ENCODE results near the gene LGALS4. TPM values are rescaled to one million over a fixed set of nuclear protein-coding genes. Genes with fewer than 3 reads are reported as not detected.

Gene LGALS4
- 0.57 TPM in 1 of 2 replicates, not detected in the other for total RNA-seq (2014; rRNA removed; shearing (Covaris generic))

GRCh38 chr19:38812841-38813320, at the start of gene LGALS4:
Gene LGALS4, minus strand, starts transcription at chr19:38812945. Its CDS starts 59 bp downstream, at chr19:38812886.

DNA sequence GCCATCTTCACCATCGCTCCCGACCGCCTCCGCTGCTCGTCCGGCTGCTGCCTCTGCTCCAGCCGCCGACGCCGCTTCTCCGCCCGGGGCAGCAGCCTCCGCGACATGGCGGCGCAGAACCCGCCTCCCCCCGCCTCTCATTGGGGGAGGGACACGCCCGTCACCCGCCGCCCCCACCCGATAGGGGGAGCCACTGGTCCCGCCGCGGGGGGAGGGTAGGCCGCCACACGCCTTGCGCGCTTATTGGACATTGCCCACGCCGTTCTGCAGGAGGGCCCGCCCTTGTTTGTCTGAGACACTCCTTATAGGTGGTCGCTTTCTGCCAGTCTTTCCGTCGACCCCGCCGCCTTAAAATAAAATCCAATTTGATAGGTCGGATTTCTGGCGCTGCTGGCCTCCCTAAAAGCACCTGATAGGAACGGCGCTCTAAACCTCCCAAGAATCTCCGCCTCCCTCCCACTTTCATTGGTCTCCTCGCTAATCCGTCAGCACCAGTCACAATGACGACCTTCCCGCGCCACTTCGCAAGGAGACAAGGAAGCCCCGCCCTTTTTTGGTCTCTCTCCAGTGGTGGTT, 37.2 kb upstream of the LGALS4 start, which contains the start of gene HNRNPL:
HNRNPL (minus strand) TSS at position 127 of the 576 bp plus-strand sequence; CDS start at position 107, 20 bp downstream.

GRCh38 chr19:38788478-38789243, 24.1 kb downstream of the LGALS4 start, which contains the start of gene LGALS7B:
Gene LGALS7B, plus strand, starts transcription at chr19:38789200. Its CDS starts 27 bp downstream, at chr19:38789227.

GRCh38 chr19:38773469-38774177, 39.1 kb downstream of the LGALS4 start, which contains the start of gene LGALS7:
Gene LGALS7, minus strand, starts transcription at chr19:38773517. Its CDS starts 25 bp downstream, at chr19:38773492.

Small RNA genes within 50 kb of the gene (small RNA-seq; reads per million reads assigned to genes)
- not detected for gene RNU6-140P

Other genes starting within 250 kb of the LGALS4 start
- 0.34 and 1.3 TPM in 2 replicates for gene MAP4K1, start 195.0 kb downstream of the LGALS4 start, total RNA-seq (2014; rRNA removed; shearing (Covaris generic))
- 452 and 462 TPM in 2 replicates for gene EIF3K, start 193.8 kb downstream of the LGALS4 start, total RNA-seq (2014; rRNA removed; shearing (Covaris generic))
- gene ACTN4, start 165.3 kb downstream of the LGALS4 start, total RNA-seq (2014; rRNA removed; shearing (Covaris generic)) = 607 and 674 TPM in 2 replicates
- gene CAPN12, start 68.5 kb downstream of the LGALS4 start, total RNA-seq (2014; rRNA removed; shearing (Covaris generic)) = 0.91 TPM in 1 of 2 replicates, not detected in the other
- gene LGALS7, start 39.4 kb downstream of the LGALS4 start, total RNA-seq (2014; rRNA removed; shearing (Covaris generic)) = not detected in 2 replicates
- gene LGALS7B, start 23.7 kb downstream of the LGALS4 start, total RNA-seq (2014; rRNA removed; shearing (Covaris generic)) = 2.8 TPM in 1 of 2 replicates, not detected in the other
- gene ECH1, start 18.8 kb upstream of the LGALS4 start, total RNA-seq (2014; rRNA removed; shearing (Covaris generic)) = 121 and 136 TPM in 2 replicates
- gene HNRNPL, start 37.0 kb upstream of the LGALS4 start, total RNA-seq (2014; rRNA removed; shearing (Covaris generic)) = 304 and 320 TPM in 2 replicates
- gene RINL, start 65.3 kb upstream of the LGALS4 start, total RNA-seq (2014; rRNA removed; shearing (Covaris generic)) = 7.7 and 10.1 TPM in 2 replicates
- gene SIRT2, start 86.7 kb upstream of the LGALS4 start, total RNA-seq (2014; rRNA removed; shearing (Covaris generic)) = 24.5 and 28.9 TPM in 2 replicates
- gene NFKBIB, start 87.0 kb upstream of the LGALS4 start, total RNA-seq (2014; rRNA removed; shearing (Covaris generic)) = 31.7 and 36.6 TPM in 2 replicates
- 3.0 and 3.5 TPM in 2 replicates for gene CCER2, start 99.2 kb upstream of the LGALS4 start, total RNA-seq (2014; rRNA removed; shearing (Covaris generic))
- 44.7 and 46.8 TPM in 2 replicates for gene SARS2, start 117.8 kb upstream of the LGALS4 start, total RNA-seq (2014; rRNA removed; shearing (Covaris generic))
- gene MRPS12, start 118.0 kb upstream of the LGALS4 start, total RNA-seq (2014; rRNA removed; shearing (Covaris generic)) = 86.4 and 103 TPM in 2 replicates
- 23.3 and 31.7 TPM in 2 replicates for gene FBXO17, start 162.8 kb upstream of the LGALS4 start, total RNA-seq (2014; rRNA removed; shearing (Covaris generic))
- gene FBXO27, start 219.6 kb upstream of the LGALS4 start, total RNA-seq (2014; rRNA removed; shearing (Covaris generic)) = 12.2 and 21.4 TPM in 2 replicates

Data from A375 (cell line).